ENCODE results near the gene ZDHHC8.

ZDHHC8 gene

DNA sequence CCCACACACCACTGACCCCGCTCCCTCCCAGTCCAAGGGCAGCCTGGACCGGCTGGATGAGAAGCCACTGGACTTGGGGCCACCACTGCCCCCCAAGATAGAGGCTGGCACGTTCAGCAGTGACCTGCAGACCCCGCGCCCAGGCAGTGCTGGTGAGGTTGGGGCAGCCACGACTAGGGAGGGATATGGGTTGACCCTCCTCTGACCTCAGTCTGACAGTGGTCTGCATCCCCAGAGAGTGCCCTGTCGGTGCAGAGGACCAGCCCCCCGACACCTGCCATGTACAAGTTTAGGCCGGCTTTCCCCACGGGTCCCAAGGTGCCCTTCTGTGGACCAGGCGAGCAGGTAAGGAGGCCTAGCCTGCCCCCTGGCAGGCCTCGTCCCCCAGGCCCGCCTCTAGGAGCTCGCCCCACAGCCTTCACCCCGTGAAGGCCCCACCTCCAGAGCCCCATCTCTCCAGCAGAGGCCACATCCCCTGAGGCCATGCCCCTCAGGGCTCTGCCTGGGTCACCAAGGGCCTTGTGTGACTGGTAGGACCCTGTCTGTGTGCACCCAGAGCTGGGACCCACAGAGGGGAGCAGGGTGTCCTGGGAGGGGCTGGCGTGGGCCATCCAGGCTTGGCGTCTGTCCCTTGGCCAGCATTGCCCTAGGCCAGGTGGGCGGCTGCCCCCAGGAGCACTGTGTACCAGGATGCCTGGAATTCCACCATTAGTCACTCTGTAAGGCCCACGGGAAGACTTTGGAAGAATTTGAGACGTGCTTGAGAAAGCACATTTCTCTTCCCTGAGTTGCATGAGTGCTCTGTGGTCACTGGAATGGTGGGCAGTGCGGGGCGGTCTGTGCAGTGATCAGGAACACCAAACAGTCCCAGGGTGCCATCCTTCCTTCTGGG, 9.8 kb downstream of the ZDHHC8 start:
- TF ChIP-seq, protein P1, sequence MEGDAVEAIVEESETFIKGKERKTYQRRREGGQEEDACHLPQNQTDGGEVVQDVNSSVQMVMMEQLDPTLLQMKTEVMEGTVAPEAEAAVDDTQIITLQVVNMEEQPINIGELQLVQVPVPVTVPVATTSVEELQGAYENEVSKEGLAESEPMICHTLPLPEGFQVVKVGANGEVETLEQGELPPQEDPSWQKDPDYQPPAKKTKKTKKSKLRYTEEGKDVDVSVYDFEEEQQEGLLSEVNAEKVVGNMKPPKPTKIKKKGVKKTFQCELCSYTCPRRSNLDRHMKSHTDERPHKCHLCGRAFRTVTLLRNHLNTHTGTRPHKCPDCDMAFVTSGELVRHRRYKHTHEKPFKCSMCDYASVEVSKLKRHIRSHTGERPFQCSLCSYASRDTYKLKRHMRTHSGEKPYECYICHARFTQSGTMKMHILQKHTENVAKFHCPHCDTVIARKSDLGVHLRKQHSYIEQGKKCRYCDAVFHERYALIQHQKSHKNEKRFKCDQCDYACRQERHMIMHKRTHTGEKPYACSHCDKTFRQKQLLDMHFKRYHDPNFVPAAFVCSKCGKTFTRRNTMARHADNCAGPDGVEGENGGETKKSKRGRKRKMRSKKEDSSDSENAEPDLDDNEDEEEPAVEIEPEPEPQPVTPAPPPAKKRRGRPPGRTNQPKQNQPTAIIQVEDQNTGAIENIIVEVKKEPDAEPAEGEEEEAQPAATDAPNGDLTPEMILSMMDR (IDR thresholded peaks at IDR 0.05; ENCODE audit: insufficient read depth, low read length, poor library complexity, severe bottlenecking), result no peak
- H3K27me3 ChIP-seq (replicated peaks; ENCODE audit: control insufficient read depth, insufficient read depth, low read length), result no peaks in the 10 kb centered on the region
- H3K4me3 ChIP-seq (replicated peaks; ENCODE audit: low read depth, low read length), result no peak overlapping the region
- no peak for DNase-seq (ENCODE audit: extremely low read depth, insufficient read length)
- peaks cover 1% of the 10 kb centered on the region for H3K36me3 ChIP-seq (ENCODE audit: control insufficient read depth, insufficient read depth, low read length)

DNA sequence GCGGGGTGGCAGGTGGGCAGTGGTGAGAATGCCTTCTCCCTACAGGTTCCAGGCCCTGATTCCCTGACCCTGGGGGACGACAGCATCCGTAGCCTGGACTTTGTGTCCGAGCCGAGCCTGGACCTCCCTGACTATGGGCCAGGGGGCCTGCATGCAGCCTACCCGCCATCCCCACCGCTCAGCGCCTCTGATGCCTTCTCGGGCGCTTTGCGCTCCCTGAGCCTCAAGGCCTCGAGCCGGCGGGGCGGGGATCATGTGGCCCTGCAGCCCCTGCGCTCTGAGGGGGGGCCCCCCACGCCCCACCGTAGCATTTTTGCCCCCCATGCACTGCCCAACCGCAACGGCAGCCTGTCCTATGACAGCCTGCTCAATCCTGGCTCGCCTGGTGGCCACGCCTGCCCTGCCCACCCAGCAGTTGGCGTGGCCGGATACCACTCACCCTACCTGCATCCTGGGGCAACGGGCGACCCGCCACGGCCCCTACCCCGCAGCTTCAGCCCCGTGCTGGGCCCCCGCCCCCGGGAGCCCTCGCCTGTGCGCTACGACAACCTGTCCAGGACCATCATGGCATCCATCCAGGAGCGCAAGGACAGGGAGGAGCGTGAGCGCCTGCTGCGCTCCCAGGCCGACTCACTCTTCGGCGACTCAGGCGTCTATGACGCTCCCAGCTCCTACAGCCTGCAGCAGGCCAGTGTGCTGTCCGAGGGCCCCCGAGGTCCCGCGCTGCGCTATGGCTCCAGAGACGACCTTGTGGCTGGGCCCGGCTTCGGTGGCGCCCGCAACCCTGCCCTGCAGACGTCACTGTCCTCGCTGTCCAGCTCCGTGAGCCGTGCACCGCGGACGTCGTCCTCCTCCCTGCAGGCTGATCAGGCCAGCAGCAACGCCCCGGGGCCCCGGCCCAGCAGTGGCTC, 11.4 kb downstream of the ZDHHC8 start:
- DNase-seq (ENCODE audit: extremely low read depth, insufficient read length), result no peak
- TF ChIP-seq, protein P1 (IDR thresholded peaks at IDR 0.05; ENCODE audit: insufficient read depth, low read length, poor library complexity, severe bottlenecking), result no peak
- Histone ChIP-seq H3K4me3 (replicated peaks; ENCODE audit: low read depth, low read length) (no peak overlapping the region), H3K27me3 (replicated peaks; ENCODE audit: control insufficient read depth, insufficient read depth, low read length) (no peaks in the 10 kb centered on the region), H3K36me3 (ENCODE audit: control insufficient read depth, insufficient read depth, low read length) (peaks cover 1% of the 10 kb centered on the region)

DNA sequence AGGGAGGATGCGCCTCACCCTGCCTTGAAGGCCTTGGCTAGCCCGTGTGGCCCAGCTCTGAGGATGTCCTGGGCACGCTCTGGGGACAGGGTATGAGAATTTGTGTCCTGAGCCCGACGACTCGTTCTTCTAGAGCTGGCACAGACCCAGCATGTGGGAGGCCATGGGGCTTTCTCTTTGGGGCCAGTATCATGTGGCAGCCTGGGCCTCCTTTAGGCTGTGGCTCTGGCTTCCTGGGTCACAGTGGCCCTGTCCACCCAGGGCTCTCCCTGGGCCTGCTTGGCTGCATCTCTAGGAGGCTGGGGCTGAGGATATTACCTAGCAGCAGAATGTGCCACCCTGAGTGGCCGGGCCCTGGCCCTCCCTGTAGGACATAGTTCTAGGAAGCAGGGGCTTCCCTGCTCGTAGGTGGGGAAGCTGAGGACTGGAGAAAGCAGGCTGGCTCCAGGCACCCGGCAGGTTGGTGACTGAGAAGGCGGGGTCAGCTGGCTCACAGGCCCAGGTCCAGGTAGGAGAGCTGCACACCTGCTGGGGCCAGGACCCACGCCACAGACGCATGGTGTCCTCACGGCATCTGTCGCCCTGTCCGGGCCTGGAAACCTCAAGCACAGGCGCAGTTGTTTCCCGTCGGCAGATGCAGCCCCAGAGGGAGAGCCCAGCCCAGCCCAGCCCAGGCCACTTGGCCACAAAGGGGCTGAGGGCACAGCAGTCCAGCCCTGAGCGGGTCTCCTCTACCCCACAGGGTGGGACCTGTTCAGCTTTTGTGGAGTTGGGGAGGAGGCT, 12.5 kb downstream of the ZDHHC8 start:
- Histone ChIP-seq H3K27me3 (replicated peaks; ENCODE audit: control insufficient read depth, insufficient read depth, low read length) (no peaks in the 10 kb centered on the region), H3K36me3 (ENCODE audit: control insufficient read depth, insufficient read depth, low read length) (peaks cover 1% of the 10 kb centered on the region), H3K4me3 (replicated peaks; ENCODE audit: low read depth, low read length) (no peak overlapping the region)
- TF ChIP-seq, protein P1 (IDR thresholded peaks at IDR 0.05; ENCODE audit: insufficient read depth, low read length, poor library complexity, severe bottlenecking), result no peak
- DNase-seq (ENCODE audit: extremely low read depth, insufficient read length), result no peak

DNA sequence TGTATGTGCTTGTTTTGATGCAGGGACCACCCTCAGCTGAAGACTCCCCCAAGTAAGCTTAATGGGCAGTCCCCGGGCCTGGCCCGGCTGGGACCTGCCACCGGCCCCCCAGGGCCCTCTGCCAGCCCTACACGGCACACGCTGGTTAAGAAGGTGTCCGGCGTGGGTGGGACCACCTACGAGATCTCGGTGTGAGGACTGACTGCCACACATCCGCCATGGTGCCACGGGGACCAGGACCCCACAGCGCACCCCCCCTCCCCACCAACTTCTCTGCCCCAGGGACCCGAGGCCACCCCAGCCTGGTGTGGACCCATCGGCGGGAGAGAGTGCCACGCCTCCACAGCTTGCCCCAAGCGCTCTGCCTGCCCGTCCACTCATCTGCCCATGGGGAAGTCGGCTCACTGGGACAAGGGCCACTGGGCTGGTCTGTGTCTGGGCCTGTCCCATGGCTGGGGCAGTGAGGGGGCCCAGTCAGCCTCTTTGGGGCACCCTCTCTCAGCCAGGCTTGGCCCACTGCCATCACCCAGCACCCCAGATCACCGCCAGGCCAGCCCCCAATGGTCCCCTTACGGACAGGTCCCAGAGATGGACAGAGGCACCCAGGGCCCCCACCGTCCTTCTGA, 13.7 kb downstream of the ZDHHC8 start:
- H3K36me3 ChIP-seq (ENCODE audit: control insufficient read depth, insufficient read depth, low read length), result no peaks in the 10 kb centered on the region; the same call in 1 of the 2 replicates
- TF ChIP-seq, protein P1 (IDR thresholded peaks at IDR 0.05; ENCODE audit: insufficient read depth, low read length, poor library complexity, severe bottlenecking), result no peak
- DNase-seq (ENCODE audit: extremely low read depth, insufficient read length), result no peak
- H3K27me3 ChIP-seq (replicated peaks; ENCODE audit: control insufficient read depth, insufficient read depth, low read length), result no peaks in the 10 kb centered on the region
- no peak overlapping the region for H3K4me3 ChIP-seq (replicated peaks; ENCODE audit: low read depth, low read length)

DNA sequence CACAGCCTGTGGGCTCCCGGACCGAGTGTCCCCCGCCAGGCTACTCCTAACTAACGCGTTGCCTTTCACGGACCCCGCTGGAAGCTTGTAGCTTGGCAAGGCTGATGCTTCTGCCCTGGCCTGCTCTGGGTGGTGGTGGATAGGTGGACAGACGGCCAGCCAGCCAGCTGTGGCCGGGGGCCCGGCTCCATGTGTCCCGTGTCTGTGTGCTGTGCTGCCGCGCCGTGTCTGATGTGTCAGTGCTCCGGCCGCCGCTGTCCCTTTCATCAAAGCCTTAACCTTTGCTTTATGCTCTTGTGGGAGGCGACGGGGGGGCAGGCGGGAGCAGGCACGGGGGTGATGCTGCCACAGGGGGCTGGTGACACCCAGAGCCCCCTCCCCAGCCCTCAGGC, 14.2 kb downstream of the ZDHHC8 start:
- no peak for DNase-seq (ENCODE audit: extremely low read depth, insufficient read length)
- Histone ChIP-seq H3K4me3 (replicated peaks; ENCODE audit: low read depth, low read length) (no peak overlapping the region), H3K27me3 (replicated peaks; ENCODE audit: control insufficient read depth, insufficient read depth, low read length) (no peaks in the 10 kb centered on the region), H3K36me3 (ENCODE audit: control insufficient read depth, insufficient read depth, low read length) (no peaks in the 10 kb centered on the region)
- TF ChIP-seq, protein P1 (IDR thresholded peaks at IDR 0.05; ENCODE audit: insufficient read depth, low read length, poor library complexity, severe bottlenecking), result no peak
